Activated CD4-positive, alpha-beta T cell treated with anti-CD3 and anti-CD28 coated beads, Interleukin-2, Interleukin-6, amounts not matched to agents 100 ng/mL and 50 ng/mL, durations not matched to agents 16 hours and 8 hours (primary cell): ENCODE measurements around the gene SHC3.

Experiments used
- DNase-seq: peaks from one replicate; pipeline ENCODE4 v3.0.0-alpha.2; 2020

SHC3 gene

GRCh38 chr9:88976890-88977257 is 201.7 kb downstream of the SHC3 start:
- no peak for DNase-seq

DNA sequence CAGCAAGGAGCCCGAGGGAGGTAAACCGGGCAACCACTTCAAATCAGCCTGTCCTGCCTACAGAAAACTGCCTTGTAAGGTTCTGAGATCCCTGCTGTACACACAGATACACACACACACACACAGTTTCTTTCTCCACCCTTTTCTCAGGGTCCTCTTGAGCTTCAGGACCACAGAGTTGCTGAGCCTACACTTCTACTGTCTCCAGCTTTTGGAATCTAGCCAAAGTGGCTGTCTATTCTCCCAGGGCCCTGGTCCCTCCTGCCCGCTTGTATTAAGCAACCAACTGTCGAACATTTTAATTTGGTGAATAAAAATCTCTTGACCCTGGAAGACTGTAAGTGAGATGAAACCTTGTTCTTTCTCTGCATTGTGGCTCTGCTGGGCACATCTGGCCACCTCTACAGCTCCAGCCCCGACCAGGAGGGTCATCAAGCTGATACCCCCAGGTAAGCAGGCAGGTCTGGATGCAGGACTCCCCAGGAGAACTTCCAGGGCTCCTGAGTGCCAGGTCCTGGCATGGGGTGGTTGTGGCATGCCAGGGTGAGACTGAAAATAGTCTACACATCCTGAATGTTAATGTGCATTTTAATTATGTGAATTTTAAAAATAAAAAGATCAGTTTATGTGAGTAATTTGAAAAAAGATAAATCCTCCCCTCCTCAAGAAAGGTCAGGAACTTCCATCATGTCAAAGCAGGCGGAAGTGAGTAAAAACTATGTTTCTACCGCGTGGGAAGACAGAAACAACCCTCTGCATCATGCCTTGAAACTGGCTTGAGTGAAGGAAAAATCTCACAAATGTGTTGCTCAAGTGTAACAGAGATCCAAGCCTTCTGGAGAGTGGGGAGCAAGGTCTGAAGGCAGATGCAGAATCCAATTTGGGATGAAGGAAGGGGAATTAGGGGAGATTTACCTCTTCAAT is 202.4 kb downstream of the SHC3 start:
- no peak for DNase-seq

GRCh38 chr9:88974641-88975040 is 204.0 kb downstream of the SHC3 start:
- no peak for DNase-seq

- no peak for DNase-seq
Measured at GRCh38 chr9:88973281-88974045, 205.2 kb downstream of the SHC3 start.

GRCh38 chr9:88972401-88972800 is 206.2 kb downstream of the SHC3 start:
- no peak for DNase-seq

- DNase-seq: no peak
Measured at GRCh38 chr9:88971131-88971960, 207.3 kb downstream of the SHC3 start.

GRCh38 chr9:88969646-88970373 is 208.8 kb downstream of the SHC3 start:
- DNase-seq: no peak

DNA sequence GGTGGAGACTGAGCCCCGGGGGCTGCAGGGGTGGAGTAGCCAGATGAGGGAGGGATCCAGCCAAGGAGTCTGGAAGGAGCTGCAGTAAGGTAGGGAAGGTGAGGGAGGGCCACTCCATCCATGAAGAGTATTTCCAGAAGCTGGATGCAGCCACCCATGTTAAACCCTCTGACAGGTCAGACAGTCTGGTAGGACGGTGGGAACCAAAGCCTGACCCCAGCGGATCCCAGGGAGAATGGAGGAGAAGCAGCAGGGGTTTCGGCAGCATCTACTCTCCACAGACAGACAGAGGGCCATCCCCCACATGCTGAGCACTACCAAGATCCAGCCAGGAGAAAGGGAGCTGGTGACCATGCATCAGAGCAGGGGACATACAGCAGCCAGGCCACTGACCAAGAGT is 209.8 kb downstream of the SHC3 start:
- no peak for DNase-seq

DNA sequence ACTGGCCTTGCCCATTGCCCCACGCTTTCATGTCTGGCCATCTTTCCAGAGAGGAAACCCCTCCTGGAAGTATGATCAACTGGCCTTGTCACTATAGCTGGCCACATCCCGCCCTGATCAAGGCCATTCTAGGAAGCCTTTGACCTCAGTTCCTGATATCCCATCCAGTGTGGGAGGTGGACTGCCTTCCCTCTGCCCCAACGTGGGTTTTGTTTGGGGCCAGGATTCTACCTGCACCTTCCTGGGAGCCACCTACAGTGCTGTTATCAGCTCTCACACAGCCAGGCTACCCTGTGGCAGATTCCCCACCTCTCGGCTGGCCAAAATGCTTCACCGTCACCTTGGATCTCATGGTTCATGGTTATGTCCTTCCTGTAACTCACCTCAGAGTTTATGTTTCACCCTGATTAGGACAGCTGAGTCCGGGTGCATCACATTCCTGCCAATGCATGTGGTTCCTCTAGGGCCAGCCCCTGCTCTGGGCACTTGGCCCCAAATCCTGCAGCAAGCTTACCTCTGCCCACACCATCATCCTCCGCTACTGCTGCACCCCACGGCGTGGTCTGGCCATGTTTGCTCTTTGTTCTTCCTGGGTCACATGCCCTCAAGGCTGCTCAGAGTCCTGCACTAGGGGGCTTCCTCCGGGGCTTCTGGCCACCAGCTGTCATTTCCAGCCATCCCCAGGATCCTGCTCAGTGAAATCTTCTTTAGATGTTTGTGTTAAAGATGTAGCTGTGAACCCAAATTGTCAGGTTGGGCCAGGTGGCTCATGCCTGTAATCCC is 211.5 kb downstream of the SHC3 start:
- no peak for DNase-seq

DNA sequence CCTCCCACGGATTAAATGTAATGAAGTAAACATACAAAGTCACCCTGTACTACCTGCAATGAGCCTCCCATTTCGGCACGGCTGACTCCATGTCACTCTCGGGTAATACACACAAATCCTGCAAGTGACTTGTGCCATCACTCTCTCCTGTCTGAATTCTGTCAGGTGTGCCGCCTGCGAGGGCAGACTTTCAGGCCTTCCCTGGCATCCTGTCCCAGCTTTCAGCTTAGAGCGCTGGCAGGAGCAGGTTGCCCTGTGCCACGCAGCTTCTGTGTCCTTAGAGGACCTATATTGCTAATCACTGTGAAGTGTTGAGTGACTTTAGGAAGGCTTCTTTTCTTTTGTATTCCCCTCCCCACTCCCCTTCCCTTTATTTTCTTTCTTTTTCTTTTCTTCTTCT is 213.1 kb downstream of the SHC3 start:
- no peak for DNase-seq

- DNase-seq: no peak
Measured at GRCh38 chr9:88960632-88961031, 218.0 kb downstream of the SHC3 start.

- DNase-seq: no peak
Measured at GRCh38 chr9:88959727-88960469, 218.7 kb downstream of the SHC3 start.

GRCh38 chr9:88957526-88957925 is 221.1 kb downstream of the SHC3 start:
- DNase-seq: no peak
